ENCODE measurements around the gene MGAT4B. TPM values are rescaled to one million over a fixed set of nuclear protein-coding genes. Genes with fewer than 3 reads are reported as not detected.
A peak's percentile ranks its signal among the peaks of the same experiment; 100 is the strongest.

Gene MGAT4B
- polyA plus RNA-seq, 1 donor (not counting 4 experiments of a cell fraction or from before 2014, with no cell fraction given): 69.8 TPM

- Histone ChIP-seq H3K9ac (ENCODE audit: control insufficient read depth, extremely low read depth, insufficient read depth, low read length) (peak overlapping the region; percentile 80), H3K4me1 (ENCODE audit: control insufficient read depth, extremely low read depth, insufficient read depth, low read length) (peaks cover 20% of the 10 kb centered on the region), H3K4me2 (ENCODE audit: control insufficient read depth, extremely low read depth, insufficient read depth, low read depth, low read length) (peak overlapping the region; percentile 88), H3K9me3 (ENCODE audit: control insufficient read depth, low read depth, low read length) (no peaks in the 10 kb centered on the region), H4K20me1 (ENCODE audit: control insufficient read depth, extremely low read depth, insufficient read depth, low read length) (peaks cover 6% of the 10 kb centered on the region), H3K79me2 (ENCODE audit: control insufficient read depth, insufficient read depth, low read length) (peaks cover 33% of the 10 kb centered on the region), H2AFZ (ENCODE audit: control insufficient read depth, low read length) (peak overlapping the region; percentile 9), H3K36me3 (ENCODE audit: control insufficient read depth in 2 of 2, extremely low read depth in 1 of 2, insufficient read depth in 2 of 2, low read length in 2 of 2) (peaks cover 0 to 10% of the 10 kb centered on the region in 2 experiments), H3K27ac (ENCODE audit: control insufficient read depth, insufficient read depth, low read length) (peak overlapping the region; percentile 52), H3K27me3 (ENCODE audit: control insufficient read depth, extremely low read depth, insufficient read depth, low read length) (no peaks in the 10 kb centered on the region), H3K9me1 (ENCODE audit: control insufficient read depth, extremely low read depth, insufficient read depth, low read length) (no peaks in the 10 kb centered on the region), H3K4me3 (ENCODE audit: control insufficient read depth in 2 of 3, extremely low read depth in 1 of 3, insufficient read depth in 2 of 3, low read depth in 1 of 3, low read length in 3 of 3) (peak overlapping the region; percentile 77 to 87 (median 78))
- TF ChIP-seq EZH2 (IDR thresholded peaks at IDR 0.05; ENCODE audit: low read length) (no peak), CTCF (optimal IDR thresholded peaks at IDR 0.05 in 1 of 3, IDR thresholded peaks at IDR 0.05 in 1 of 3, conservative IDR thresholded peaks at IDR 0.05 in 1 of 3; ENCODE audit: extremely low read depth in 1 of 3, insufficient read depth in 2 of 3, low read length in 3 of 3) (no peak)
- dilution Hi-C loops (cut with MboI; ENCODE audit: extremely low pct_ligation_motif_present, low sequenced_read_pairs): no loop called here
- DNase-seq (ENCODE audit: low read depth, low spot score) (no peak), FAIRE-seq (no peak)
These were observed 977 bp downstream of the MGAT4B start for GRCh38 chr5:179805529-179806249.

- Histone ChIP-seq H3K9me3 (ENCODE audit: control insufficient read depth, low read depth, low read length) (no peaks in the 10 kb centered on the region), H2AFZ (ENCODE audit: control insufficient read depth, low read length) (peak overlapping the region; percentile 9), H3K9ac (ENCODE audit: control insufficient read depth, extremely low read depth, insufficient read depth, low read length) (peak overlapping the region; percentile 80), H3K9me1 (ENCODE audit: control insufficient read depth, extremely low read depth, insufficient read depth, low read length) (no peaks in the 10 kb centered on the region), H3K36me3 (ENCODE audit: control insufficient read depth in 2 of 2, extremely low read depth in 1 of 2, insufficient read depth in 2 of 2, low read length in 2 of 2) (peaks cover 0 to 12% of the 10 kb centered on the region in 2 experiments), H3K27ac (ENCODE audit: control insufficient read depth, insufficient read depth, low read length) (peak overlapping the region; percentile 25), H3K79me2 (ENCODE audit: control insufficient read depth, insufficient read depth, low read length) (peaks cover 33% of the 10 kb centered on the region), H3K4me1 (ENCODE audit: control insufficient read depth, extremely low read depth, insufficient read depth, low read length) (peaks cover 20% of the 10 kb centered on the region), H4K20me1 (ENCODE audit: control insufficient read depth, extremely low read depth, insufficient read depth, low read length) (peaks cover 6% of the 10 kb centered on the region), H3K4me2 (ENCODE audit: control insufficient read depth, extremely low read depth, insufficient read depth, low read depth, low read length) (peak overlapping the region; percentile 88), H3K27me3 (ENCODE audit: control insufficient read depth, extremely low read depth, insufficient read depth, low read length) (no peaks in the 10 kb centered on the region), H3K4me3 (ENCODE audit: control insufficient read depth in 2 of 3, extremely low read depth in 1 of 3, insufficient read depth in 2 of 3, low read depth in 1 of 3, low read length in 3 of 3) (peak overlapping the region; percentile 77 to 87 (median 78))
- FAIRE-seq (no peak), DNase-seq (ENCODE audit: low read depth, low spot score) (no peak)
- dilution Hi-C loops (cut with MboI; ENCODE audit: extremely low pct_ligation_motif_present, low sequenced_read_pairs): no loop called here
- TF ChIP-seq EZH2 (IDR thresholded peaks at IDR 0.05; ENCODE audit: low read length) (no peak), CTCF (optimal IDR thresholded peaks at IDR 0.05 in 1 of 3, IDR thresholded peaks at IDR 0.05 in 1 of 3, conservative IDR thresholded peaks at IDR 0.05 in 1 of 3; ENCODE audit: extremely low read depth in 1 of 3, insufficient read depth in 2 of 3, low read length in 3 of 3) (no peak)
These were observed 1.6 kb downstream of the MGAT4B start for GRCh38 chr5:179805070-179805528.

All from keratinocyte (primary cell).